Ascending aorta (tissue), 1 donor: Measurements from ENCODE around the gene HIF3A. TPM values are rescaled to one million over a fixed set of nuclear protein-coding genes. Genes with fewer than 3 reads are reported as not detected.

Source experiments
- total RNA-seq: library from RNA; depleted of rRNA; stranded (reverse); fragments of >200 nt; gene quantifications from one replicate; pipeline ENCODE4 v1.1.0, GENCODE V29; 2016

HIF3A gene
- total RNA-seq, 1 donor from 2014 or later = 591 TPM

Other genes starting within 250 kb of the HIF3A start
- gene IGFL3, start 172.4 kb upstream of the HIF3A start, total RNA-seq = not detected
- not detected for gene IGFL2, start 148.8 kb upstream of the HIF3A start, total RNA-seq
- not detected for gene IGFL1, start 67.3 kb upstream of the HIF3A start, total RNA-seq
- gene PPP5C, start 50.0 kb downstream of the HIF3A start, total RNA-seq = 96.1 TPM
- gene CCDC8, start 116.5 kb downstream of the HIF3A start, total RNA-seq = 10.0 TPM
- 0.53 TPM for gene PNMA8C, start 131.9 kb downstream of the HIF3A start, total RNA-seq
- gene PNMA8A, start 174.5 kb downstream of the HIF3A start, total RNA-seq = 0.53 TPM
- 15.8 TPM for gene PNMA8B, start 198.8 kb downstream of the HIF3A start, total RNA-seq